HS-5 (cell line): ENCODE measurements around the gene RAE1.
A peak's percentile ranks its signal among the peaks of the same experiment; 100 is the strongest.
"Not testable (repeated sequence)": the region's sequence is repeated elsewhere in the genome, so short reads cannot be mapped to it uniquely, and the experiment has no call there.

Experiments
- DNase-seq: peaks from one replicate; pipeline ENCODE4 v3.0.0-alpha.2; 2012; ENCODE audit warnings: low read depth

The RAE1 gene

DNA sequence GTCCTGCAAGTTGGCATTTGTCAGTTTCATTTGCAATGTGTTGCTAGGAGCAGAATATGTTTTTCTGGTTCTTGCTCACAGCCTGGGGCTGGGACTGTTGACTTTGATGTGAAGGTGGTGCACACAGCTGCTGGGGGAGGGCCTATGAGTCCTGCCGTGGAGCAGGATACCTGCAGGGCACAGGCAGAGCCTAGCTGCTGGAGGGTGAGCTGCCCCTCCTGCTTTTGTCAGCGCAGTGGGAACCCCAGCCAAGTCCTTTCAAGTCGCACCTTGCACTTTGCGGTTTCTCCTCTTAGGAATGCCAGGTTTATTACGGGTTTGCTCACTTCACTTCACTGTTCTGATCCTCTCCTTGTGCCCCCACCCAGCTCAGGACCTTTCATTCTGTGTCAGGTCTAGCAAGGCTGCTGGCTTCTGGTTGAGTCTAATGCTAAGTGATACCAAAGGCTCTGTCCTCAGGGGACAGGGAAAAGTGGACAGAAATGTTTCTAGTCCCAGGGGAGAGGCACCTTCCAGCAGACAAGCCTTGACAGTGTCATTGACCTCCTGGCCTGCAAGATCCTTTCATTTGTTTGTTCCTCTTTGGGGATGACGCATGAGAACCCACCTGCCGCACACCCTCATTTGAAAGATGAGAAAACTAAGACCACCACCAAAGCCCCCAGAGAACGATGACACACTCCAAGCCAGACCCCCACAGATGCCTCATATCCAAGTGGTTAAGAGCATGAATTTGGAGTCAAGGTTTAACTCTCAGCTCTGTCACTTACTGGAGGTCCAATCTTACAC is 24.2 kb upstream of the RAE1 start:
- DNase-seq = no peak

DNA sequence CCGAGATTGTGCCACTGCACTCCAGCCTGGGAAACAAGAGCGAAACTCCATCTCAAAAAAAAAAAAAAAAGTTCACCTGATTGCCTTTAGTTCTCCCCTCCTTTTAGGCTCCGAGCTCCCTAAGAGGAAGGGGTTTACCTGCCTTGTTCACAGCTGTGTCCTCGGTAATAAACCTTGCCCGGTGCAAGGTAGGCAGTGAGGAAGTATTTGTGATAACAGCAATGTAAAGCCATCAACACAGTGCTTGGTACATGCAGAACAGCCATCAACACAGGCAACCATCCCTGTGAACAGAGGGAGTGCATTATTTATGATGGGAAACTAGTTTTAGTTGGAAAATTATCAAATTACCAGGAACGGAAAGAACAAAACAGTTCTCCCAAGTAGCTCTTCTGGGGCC is 23.2 kb upstream of the RAE1 start:
- no peak for DNase-seq

GRCh38 chr20:57329608-57330221 is 21.3 kb upstream of the RAE1 start, which contains the start of gene SPO11:
Gene SPO11 (plus strand): TSS chr20:57329803. CDS start chr20:57329868, 65 bp downstream.
- DNase-seq = no peak

DNA sequence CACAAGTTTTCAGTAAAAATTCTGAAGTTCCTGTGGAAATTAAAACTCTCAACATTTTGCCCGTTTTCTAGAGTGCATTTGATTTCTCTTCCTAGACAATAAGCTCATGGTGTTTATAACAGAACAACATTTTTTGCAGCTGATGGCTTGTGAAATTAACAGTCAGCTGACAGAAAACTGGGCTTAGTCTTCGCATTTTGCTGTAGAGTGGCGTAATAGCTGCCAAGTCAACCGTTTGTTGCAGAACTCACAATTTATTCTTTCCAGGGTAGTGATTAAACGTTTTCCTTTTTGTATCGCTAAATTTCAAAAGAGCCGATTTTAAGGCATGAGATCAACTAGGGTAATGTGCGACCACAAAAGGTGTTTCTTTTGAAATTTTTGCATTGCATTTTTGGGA is 20.1 kb upstream of the RAE1 start:
- DNase-seq = no peak

DNA sequence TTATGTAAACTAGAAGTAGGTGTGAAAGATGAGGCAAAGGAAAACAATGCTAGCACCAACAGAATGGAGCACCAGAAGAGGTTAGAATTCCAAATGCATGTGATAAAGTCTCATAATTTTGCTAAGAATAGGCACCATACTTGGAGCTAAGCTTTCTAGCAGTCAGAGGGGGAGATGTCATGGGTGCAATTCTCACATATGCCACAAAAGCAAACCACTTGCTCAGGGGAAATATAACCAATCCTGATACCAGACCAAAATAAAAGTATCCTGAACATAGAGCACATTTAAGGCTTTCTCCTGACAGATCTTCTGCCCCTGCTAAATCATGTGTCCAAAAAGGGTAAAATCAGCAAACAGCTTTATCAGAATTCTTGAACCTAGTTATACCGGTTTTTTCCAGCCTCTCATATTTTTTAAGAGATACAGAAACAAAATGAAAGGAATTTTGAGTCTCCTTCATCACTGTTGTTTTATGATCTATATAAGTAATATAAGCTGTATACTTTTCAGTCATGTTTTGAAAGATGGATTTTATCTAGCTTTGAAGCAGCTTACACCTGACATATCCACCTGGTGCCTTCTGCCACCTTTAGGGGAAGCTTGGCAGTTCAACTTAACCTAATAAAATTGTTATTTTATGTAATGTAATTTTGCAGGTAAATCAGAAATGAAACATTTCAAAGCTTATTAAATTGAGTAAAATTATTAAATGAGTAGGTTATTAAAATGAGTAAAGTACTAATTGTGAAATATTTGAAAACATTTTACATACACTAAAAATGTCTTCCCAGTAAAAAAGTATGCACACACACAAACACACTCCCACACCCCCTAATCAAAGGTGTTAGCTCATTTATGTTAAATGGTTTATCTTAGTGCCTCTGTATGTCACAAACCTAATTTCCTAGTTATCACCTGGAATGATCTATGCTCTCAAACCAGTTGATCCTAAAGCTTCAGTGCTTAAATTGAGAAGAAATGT is 18.7 kb upstream of the RAE1 start:
- DNase-seq = no peak

- DNase-seq = no peak
Measured at GRCh38 chr20:57335392-57335791, 15.7 kb upstream of the RAE1 start.

GRCh38 chr20:57341663-57342062 is 9.4 kb upstream of the RAE1 start:
- DNase-seq = no peak

DNA sequence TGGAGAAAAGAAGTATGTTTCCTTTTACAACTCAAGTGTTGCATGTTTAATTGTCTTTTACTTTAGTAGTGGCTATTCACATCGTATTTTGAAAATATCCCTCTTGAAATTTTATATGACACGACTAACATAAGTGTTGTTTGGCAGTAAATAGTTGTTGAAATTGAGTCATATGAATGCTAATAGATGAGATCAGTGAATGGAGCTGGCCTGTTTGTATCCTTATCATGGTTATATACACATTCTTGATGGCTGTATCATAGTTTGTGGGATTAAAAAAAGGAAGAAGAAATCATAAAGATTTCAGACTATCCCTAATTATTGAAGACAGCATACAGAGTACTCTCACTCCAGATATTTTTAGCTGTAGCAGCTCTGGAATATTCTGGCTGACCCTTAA is 8.2 kb upstream of the RAE1 start:
- no peak for DNase-seq

- peak; percentile 81 for DNase-seq
Measured at GRCh38 chr20:57346477-57346876, 4.6 kb upstream of the RAE1 start.

GRCh38 chr20:57347393-57347792 is 3.7 kb upstream of the RAE1 start:
- no peak for DNase-seq

- not testable (repeated sequence) for DNase-seq
Measured at GRCh38 chr20:57348200-57348921, 2.7 kb upstream of the RAE1 start.

GRCh38 chr20:57348922-57349574 is 2.0 kb upstream of the RAE1 start:
- not testable (repeated sequence) for DNase-seq

- no peak for DNase-seq
Measured at GRCh38 chr20:57350081-57350710, 859 bp upstream of the RAE1 start.

DNA sequence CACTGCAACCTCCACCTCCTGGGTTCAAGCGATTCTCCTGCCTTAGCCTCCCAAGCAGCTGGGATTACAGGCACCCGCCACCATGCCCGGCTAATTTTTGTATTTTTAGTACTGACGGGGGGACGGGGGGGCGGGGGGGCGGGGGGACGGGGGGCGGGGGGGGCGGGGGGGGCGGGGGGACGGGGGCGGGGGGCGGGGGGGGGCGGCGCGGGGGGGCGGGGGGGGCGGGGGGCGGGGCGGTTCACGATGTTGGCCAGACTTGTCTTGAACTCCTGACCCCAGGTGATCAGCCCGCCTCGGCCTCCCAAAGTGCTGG is 371 bp upstream of the RAE1 start:
- not testable (repeated sequence) for DNase-seq

DNA sequence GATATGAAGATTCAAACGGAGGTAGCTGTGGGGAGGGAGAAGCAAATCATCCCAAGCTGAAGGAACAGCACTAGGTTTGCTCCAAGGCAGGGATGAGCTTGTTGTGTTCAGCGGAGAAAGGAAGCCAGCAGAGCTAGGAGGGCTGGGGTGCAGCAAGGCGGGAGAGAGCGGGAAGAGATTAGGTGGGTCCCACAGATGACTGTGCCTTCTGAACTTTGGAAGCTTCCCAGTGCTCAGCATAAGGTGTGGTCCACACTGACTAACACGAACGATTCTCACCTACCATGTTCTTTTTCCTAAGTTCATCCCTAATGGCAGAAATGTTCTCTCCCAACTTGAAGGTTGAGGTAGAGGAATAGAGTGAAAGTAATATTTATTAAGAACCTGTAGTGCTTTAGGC is 1.2 kb downstream of the RAE1 start:
- no peak for DNase-seq

DNA sequence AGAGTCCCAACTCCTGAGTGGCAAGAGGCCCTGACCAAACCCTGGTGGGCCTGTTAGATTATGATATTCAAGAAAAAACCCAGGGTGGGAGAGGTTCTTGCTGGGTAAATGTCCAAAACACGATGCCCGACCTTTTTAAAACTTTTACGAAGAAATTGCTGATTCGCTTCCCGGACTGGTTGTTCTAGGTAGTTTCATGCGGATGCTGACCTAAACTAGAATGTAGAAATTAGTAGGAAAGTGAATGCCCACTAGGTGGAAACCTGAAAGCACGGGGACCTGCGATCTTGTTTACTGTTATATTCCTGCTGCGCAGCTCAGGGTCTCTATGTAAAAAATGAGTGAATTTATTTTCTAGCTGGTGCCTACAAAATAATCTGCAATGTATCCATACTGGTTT is 2.3 kb downstream of the RAE1 start:
- no peak for DNase-seq

- peak; percentile 68 for DNase-seq
Measured at GRCh38 chr20:57361517-57361916, 10.5 kb downstream of the RAE1 start.

- DNase-seq = no peak
Measured at GRCh38 chr20:57364451-57364850, 13.4 kb downstream of the RAE1 start.

DNA sequence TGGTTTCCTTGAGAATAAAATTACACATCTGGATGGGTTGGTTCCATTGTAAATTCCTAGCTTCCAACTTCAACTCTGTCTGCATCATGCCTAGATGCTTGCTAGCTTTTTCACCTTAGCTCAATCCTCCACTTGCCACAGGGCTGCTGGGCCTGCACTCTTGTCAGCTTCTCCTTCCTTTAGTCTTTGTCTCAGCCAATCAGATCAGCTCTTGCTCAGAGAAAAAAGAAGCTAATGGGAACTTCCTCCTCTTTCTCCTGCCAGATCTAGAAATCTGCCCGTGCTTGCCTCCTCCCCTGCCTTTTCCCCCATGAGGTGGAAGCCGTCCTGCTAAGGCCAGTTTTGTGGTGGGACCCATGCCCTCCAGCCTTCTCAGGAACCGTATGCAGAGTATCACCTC is 18.5 kb downstream of the RAE1 start:
- DNase-seq = no peak

DNA sequence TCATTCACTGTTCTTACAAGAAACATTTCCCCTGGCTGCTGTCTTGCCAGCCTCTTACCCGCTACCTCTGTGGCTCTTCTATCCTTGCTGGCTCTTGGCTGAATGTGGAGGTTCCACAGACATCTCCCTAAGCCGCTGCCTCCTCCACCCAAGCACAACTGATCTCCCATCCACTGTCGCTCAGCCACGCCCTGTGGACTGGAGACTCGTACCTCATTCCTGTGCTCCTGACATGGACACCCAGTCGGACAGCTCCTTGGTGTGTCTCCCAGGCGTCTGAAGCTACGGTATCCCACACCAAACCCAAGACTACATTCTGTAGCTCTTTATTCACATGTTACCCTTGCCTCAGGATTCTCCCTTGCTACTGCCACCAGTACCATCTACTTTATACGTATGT is 19.3 kb downstream of the RAE1 start:
- no peak for DNase-seq

GRCh38 chr20:57371363-57371762 is 20.3 kb downstream of the RAE1 start:
- no peak for DNase-seq
